ENCODE data around the gene RAB8B.
"Not testable (repeated sequence)": the region's sequence is repeated elsewhere in the genome, so short reads cannot be mapped to it uniquely, and the experiment has no call there.

The RAB8B gene

GRCh38 chr15:63186065-63186464 lies 3.3 kb upstream of the RAB8B start:
- DNase-seq, result no peak

GRCh38 chr15:63187589-63188226 lies 1.7 kb upstream of the RAB8B start:
- DNase-seq, result no peak

DNA sequence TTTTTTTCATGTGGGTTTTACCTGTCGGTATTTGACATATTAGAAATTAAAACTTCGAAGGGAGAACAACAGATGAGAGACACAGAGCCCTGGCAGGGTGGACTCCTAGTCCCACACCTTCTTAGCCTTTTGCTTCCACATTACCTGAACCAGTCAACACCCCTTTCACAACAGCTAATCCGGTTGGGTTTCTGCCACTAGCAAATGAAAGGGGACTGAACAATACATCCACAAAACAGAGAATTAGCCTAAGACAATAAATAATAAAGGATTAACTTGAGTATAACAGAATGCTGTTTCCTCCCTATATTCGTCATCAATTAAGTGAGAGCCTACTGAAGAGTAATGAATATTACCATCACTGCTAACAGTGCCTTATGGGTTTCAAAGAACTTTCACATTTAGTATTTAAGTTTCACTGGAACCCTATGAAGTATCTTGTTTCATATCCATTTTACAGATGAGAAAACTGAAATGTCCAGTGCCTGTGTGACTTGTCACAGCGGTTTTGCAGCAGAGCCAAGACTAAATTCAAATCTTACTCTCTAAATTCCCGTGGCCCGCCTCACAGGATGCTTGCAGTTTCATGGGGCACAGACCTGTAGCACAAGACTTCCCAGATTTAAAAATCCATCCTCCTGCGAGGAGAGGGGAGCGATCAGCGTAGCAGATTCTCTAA lies 1.0 kb upstream of the RAB8B start:
- no peak for DNase-seq

DNA sequence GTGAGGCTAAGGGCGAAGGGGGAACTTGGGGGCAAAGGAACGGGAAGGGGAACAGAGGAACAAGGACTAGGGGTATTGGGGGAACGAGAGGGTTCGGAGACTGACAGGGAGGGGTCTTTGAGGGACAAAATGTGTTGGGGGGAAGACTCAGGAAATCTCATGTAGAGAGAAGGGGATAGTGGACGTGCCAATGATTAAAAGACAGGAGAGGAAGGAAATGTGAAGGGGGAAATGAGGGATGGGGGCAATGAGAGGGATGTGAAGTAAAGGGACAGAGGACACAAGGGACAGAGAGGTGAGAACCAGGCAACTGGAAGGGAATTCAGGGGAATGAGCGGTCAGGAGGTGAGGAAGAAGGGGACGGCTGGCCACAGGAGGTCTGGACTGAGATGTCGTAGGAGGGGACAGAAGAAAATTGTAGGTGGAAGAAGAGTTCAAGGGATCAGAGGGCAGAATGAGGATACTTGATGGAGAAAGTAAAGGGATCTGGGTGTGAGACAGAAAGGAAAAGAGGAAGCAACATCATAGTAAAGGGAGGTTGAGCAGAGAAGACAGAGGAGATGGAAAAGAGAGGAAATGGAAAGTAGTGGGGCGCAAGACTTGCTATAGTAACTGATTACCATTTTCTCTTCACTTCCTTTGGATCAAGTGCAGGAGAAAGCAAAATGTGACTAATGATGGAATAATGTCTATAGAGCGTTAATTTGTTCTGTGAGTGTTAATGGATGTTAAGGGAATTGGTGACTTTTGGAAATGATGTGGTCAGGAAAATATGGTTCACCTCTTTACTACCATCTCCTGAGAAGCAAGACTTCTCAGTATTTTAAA lies 749 bp downstream of the RAB8B start:
- no peak for DNase-seq

- no peak for DNase-seq
Measured at GRCh38 chr15:63190769-63191649, 1.6 kb downstream of the RAB8B start.

- peak; percentile 54 to 60 for DNase-seq
Measured at GRCh38 chr15:63191895-63192618, 2.7 kb downstream of the RAB8B start.

- no peak for DNase-seq
Measured at GRCh38 chr15:63192619-63193206, 3.3 kb downstream of the RAB8B start.

DNA sequence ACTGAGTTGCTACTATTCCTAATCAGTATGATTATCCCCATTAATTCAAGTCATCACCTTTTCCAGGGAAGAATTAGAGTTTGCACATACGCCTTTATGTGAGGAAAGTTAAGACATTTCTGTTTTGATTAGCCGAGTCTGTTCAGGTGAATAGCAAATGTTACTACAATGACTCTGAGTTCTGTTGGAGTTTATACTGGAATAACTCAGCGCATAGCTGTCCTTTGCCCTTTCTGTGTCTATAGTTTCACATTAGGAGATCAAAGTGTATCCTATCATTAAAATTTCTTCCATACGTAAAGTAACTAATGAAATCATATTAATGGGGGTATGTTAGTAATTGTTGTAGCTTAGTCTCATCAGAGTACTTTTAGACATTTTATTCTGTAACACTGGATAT lies 4.9 kb downstream of the RAB8B start:
- DNase-seq, result no peak

- no peak for DNase-seq
Measured at GRCh38 chr15:63194880-63195568, 5.6 kb downstream of the RAB8B start.

DNA sequence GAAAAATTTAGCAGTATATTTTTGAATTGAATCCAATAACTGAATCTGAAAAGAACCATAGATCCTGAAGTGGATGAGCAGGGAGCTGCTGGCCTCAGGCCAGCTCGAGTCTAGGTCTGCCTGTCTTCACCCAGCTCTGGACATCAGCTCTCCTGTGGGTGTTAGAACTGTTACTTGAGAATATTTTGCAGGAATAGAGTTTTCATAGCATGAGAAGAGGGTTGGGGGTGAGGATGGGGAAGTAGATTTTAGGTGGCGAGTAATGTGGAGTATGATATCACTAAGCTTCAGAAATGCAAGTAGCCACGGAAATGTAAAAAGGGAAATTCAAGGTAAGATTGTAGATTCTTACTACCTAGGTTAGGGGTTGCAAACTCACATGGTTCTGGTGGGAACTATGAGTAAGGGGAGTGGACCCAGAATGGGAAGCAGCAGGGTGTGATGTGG lies 6.2 kb downstream of the RAB8B start:
- no peak for DNase-seq

DNA sequence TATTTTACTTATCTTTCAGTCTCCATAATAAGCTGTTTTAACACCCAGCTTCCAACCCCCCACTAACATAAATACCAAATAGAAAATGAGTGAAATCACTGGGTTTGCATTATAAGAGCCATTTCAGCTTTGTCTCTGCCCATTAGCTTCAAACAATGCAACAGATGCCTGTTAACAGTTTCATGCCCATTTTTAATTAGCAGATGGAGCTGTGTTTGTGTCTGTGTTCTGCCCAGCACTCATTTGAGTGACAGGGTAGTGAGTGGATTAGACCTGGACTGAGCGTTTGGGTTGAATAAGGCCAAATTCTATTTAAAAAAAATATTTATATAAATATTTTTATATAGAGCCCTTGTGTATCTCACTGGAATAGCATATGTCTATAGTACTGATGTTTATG lies 7.4 kb downstream of the RAB8B start:
- DNase-seq, result no peak

- no peak for DNase-seq
Measured at GRCh38 chr15:63197626-63198025, 8.2 kb downstream of the RAB8B start.

DNA sequence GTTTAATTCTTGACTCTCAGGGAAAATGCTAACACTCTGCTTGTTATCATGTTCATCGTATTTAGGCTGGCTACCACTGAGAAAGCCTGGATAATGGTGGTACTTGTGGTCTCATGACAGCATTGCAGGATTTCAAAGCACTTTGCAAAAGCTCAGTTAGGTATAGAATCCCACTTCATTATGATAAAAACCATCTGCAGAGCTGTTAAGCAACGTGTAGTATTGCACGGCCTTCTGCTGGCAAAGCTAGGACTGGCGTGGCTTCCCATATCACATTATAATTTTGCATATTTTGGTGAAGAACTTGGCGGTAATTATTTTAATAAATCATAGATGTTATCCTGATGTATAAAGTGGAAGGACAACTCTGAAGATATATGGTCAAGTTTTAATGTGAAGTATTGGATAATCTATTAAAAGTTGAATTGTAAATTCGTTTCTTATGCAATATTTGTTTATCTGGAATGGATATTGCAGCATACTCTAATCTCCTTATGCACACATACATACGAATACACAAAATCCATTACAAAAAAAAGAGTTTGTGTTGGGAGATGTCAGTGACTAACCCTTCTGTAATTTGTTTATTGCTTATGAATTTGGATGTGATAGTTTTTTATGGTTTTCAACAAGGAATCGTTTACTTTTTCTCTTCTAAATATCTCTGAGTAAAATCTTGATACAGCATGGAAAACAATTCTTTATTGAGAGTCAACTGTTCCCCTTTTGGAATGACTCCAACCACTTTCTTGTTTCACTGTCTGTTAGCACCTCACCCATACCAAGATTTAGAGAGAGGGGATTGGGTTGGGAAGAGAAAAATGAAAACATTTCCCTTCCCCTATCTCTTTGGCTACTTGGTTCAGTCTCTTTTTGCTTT lies 9.2 kb downstream of the RAB8B start:
- no peak for DNase-seq

DNA sequence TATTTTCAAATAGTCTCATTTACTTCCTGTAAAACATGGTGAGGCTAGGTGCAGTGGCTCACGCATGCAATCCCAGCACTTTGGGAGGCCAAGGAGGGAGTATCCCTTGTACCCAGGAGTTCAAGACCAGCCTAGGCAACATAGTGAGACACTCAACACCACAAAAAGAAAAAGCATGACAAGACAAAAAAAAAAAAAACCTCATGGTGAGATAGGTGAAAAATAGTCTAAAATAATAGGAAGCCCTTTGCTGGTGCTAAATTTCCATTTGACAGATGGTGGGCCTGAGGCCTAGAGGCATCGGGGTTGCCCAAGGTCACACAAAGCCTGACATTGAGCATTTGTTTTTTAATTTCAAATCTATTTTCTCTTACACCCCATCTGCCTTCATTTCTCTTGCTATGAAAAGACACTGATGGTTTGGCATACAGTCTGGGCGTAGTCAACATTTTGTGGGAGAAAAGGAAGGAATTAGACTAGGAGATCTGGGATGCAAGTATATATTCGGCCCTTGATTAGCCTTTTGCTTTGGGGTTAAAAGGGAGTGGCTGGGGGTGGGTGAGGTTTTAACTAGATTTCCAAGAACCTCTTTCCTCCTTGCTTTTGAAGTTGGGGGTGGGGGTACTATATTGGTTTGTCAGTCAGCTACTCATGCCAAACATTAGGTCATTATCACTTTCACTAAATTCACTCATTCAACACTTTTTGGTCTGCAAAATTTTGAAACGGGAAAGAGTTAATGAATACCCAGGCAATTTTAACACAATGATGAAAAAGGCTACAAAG lies 11.3 kb downstream of the RAB8B start:
- no peak for DNase-seq

DNA sequence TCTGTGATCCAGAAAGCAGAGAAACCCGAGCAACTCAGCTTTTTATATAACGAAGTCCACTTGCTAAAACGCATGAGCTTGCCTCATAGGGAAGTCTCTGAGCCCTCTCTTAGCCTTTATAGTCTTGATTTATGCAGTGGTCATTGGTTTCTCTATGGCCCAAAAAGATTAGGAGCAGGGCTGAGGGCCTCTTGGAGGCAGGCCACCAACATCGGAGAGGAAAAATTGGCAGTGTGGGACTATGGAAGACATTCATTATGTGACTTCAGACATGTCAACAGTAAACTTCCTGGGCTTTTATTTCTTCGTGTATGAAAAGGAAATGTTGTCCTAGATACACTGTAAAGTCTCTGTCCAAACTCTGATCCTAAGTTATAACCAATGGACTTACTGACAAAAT lies 13.5 kb downstream of the RAB8B start:
- no peak for DNase-seq

- DNase-seq, result peak; percentile 30 to 35
Measured at GRCh38 chr15:63203451-63204090, 14.2 kb downstream of the RAB8B start.

DNA sequence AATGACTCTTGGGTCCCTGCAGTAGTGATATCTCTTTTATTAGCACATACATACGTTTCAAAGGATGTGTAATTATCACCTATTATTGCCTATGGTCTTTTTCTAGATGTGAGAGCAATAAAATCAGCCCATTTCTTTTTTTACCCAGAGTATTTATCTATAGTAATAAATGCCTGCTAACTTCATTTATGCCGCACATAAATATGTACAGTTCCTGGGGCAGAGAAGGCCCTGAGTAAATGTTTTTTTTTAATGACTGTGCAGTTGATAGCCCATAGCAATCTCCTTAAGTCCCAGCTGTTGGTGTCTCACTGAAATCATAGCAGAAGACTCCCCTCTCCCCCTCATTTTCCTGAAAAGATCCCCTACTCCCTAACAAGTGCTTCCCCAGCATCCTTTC lies 16.7 kb downstream of the RAB8B start:
- DNase-seq, result no peak

GRCh38 chr15:63208824-63209223 lies 19.4 kb downstream of the RAB8B start:
- not testable (repeated sequence) for DNase-seq

All from activated CD4-positive, alpha-beta T cell treated with anti-CD3 and anti-CD28 coated beads for 4 hours (primary cell).